Stomach smooth muscle (tissue), 2 donors: Measurements from ENCODE around the gene RDH11.

Source experiments
- H3K27ac ChIP-seq: one replicate; pipeline ENCODE4 v1.7.0; 2013; ENCODE audit warnings: mild to moderate bottlenecking, low read length, inconsistent platforms
- H3K27me3 ChIP-seq, 2 donors: one replicate each; pipeline ENCODE4 v1.7.0; 2013; ENCODE audit warnings: low read length in 2 of 2; ENCODE audit not compliant: insufficient read depth in 2 of 2, control insufficient read depth in 1 of 2
- H3K36me3 ChIP-seq, 2 donors: one replicate each; pipeline ENCODE4 v1.7.0; 2013; ENCODE audit warnings: low read length in 2 of 2; ENCODE audit not compliant: control insufficient read depth in 2 of 2, insufficient read depth in 2 of 2
- H3K4me1 ChIP-seq: one replicate; pipeline ENCODE4 v1.7.0; 2013; ENCODE audit warnings: low read length; ENCODE audit not compliant: control insufficient read depth, insufficient read depth
- H3K4me3 ChIP-seq, 2 donors: one replicate each; pipeline ENCODE4 v1.7.0; 2013; ENCODE audit warnings: low read length in 2 of 2
- H3K9ac ChIP-seq, 2 donors: one replicate each; pipeline ENCODE4 v1.7.0; 2013; ENCODE audit warnings: low read length in 2 of 2, mild to moderate bottlenecking in 1 of 2
- H3K9me3 ChIP-seq, 2 donors: one replicate each; pipeline ENCODE4 v1.7.0; 2013; ENCODE audit warnings: low read length in 2 of 2; ENCODE audit not compliant: control insufficient read depth in 2 of 2
- donor health status: healthy.
- donor health status: Pancreatic carcinoma.

The RDH11 gene

GRCh38 chr14:67650694-67651093, 44.9 kb downstream of the RDH11 start:
- Histone ChIP-seq H3K9me3 (no peaks in the 10 kb centered on the region), H3K9ac (no peak overlapping the region), H3K36me3 (peaks cover 40 to 45% of the 10 kb centered on the region in 2 donors), H3K4me3 (no peak overlapping the region), H3K4me1 (peaks cover 7% of the 10 kb centered on the region), H3K27me3 (no peaks in the 10 kb centered on the region), H3K27ac (no peak overlapping the region)

DNA sequence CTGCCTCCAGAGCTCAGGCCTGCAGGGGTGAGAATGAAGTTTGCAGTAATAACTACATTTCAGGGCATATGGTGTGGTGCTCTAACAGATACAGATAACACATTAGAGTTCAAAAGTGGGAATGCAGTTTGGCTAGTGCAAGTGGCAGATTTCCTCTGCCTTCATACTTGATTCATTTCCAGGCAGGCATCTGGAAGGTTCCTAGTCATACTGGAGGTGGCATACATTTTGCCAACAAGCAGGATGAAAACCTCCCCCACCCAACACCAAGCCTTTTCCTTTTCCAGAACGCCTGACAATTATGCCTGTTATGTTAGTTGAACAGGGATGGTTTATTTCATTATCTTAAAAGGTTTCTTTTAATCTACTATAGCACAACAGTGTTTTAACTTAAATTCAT, 45.4 kb downstream of the RDH11 start:
- peaks cover 40 to 48% of the 10 kb centered on the region in 2 donors for H3K36me3 ChIP-seq
- H3K27ac ChIP-seq = no peak overlapping the region
- peaks cover 12% of the 10 kb centered on the region for H3K4me1 ChIP-seq
- no peak overlapping the region for H3K4me3 ChIP-seq
- H3K9me3 ChIP-seq = no peaks in the 10 kb centered on the region
- no peaks in the 10 kb centered on the region for H3K27me3 ChIP-seq
- H3K9ac ChIP-seq = no peak overlapping the region

DNA sequence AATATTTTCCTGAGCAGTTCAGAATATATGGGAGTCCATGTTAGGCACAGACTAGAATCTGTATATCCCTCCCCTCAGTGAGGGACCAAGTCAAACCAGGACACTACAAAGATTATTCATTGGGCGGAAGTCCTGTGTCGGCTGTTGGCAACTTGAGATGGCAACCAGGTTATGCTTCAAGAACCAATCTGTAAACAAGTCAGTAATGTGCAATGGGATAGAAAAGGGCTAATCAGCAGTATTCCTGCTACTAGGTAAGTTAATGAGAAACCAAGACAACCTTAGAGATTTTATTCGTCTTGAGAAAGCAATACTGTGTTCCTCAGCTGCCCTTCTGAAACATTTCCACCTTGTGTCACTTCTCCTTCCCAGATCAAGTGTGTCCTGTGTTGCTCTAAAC, 49.4 kb downstream of the RDH11 start:
- H3K36me3 ChIP-seq = peaks cover 26 to 34% of the 10 kb centered on the region in 2 donors

GRCh38 chr14:67645414-67645813, 50.1 kb downstream of the RDH11 start:
- no peak overlapping the region for H3K27ac ChIP-seq
- H3K4me3 ChIP-seq = no peak overlapping the region
- H3K36me3 ChIP-seq = peaks cover 19 to 27% of the 10 kb centered on the region in 2 donors
- H3K4me1 ChIP-seq = peaks cover 8% of the 10 kb centered on the region
- no peaks in the 10 kb centered on the region for H3K27me3 ChIP-seq
- no peaks in the 10 kb centered on the region for H3K9me3 ChIP-seq
- no peak overlapping the region for H3K9ac ChIP-seq

More for the DNA sequence above, 49.4 kb downstream of the RDH11 start:
- Histone ChIP-seq H3K27me3 (no peaks in the 10 kb centered on the region), H3K4me1 (peaks cover 8% of the 10 kb centered on the region), H3K9ac (no peak overlapping the region), H3K9me3 (no peaks in the 10 kb centered on the region), H3K27ac (no peak overlapping the region), H3K4me3 (no peak overlapping the region)

DNA sequence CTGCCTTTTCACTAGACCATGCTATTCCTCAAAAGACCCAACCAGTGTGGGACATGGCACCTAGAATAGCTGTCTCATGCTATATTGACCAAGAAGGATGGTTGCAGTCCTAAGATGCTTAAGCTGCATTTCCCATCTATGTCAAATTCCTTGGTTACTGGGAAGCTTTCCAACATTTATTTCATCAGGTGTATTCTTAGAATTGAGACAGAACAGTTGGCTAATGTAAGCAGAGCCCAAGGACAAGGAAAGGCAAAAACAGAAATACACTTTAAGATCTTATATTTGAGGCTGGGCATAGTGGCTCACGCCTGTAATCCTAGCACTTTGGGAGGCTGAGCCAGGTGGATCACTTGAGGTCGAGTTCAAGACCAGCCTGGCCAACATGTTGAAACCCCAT, 51.1 kb downstream of the RDH11 start:
- H3K4me3 ChIP-seq = no peak overlapping the region
- H3K4me1 ChIP-seq = peaks cover 6% of the 10 kb centered on the region
- H3K27me3 ChIP-seq = no peaks in the 10 kb centered on the region
- H3K36me3 ChIP-seq = peaks cover 10 to 18% of the 10 kb centered on the region in 2 donors
- H3K27ac ChIP-seq = no peak overlapping the region
- no peak overlapping the region for H3K9ac ChIP-seq
- no peaks in the 10 kb centered on the region for H3K9me3 ChIP-seq

- Histone ChIP-seq H3K36me3 (peaks cover 3 to 11% of the 10 kb centered on the region in 2 donors), H3K27me3 (no peaks in the 10 kb centered on the region), H3K4me1 (peaks cover 6% of the 10 kb centered on the region), H3K27ac (no peak overlapping the region), H3K4me3 (no peak overlapping the region), H3K9me3 (no peaks in the 10 kb centered on the region), H3K9ac (no peak overlapping the region)
These were observed 51.9 kb downstream of the RDH11 start for GRCh38 chr14:67643713-67644112.

- no peaks in the 10 kb centered on the region for H3K9me3 ChIP-seq
- no peak overlapping the region for H3K9ac ChIP-seq
- H3K36me3 ChIP-seq = peaks cover under 1 to 10% of the 10 kb centered on the region in 2 donors
- no peak overlapping the region for H3K4me3 ChIP-seq
- H3K27ac ChIP-seq = no peak overlapping the region
- H3K27me3 ChIP-seq = no peaks in the 10 kb centered on the region
- H3K4me1 ChIP-seq = peaks cover 6% of the 10 kb centered on the region
These were observed 53.4 kb downstream of the RDH11 start for GRCh38 chr14:67641902-67642749.

DNA sequence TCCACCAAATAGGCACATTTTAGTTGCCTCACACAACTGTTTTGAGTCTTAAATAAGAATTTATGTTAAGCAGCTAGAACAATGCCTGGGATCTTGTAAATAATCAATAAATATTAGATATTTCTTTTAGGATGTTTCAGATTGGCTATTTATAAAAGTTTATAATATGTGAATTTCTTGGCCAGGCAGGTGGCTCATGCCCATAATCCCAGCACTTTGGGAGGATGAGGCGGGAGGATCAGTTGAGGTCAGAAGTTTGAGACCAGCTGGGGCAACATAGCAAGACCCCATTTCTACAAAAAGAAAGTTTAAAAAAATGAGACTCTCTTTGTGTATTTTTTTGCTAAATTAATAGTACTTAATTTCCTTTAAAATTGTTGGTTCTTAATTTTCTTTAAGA, 54.1 kb downstream of the RDH11 start:
- Histone ChIP-seq H3K4me3 (no peak overlapping the region), H3K9ac (no peak overlapping the region), H3K4me1 (peaks cover 6% of the 10 kb centered on the region), H3K9me3 (no peaks in the 10 kb centered on the region), H3K27ac (no peak overlapping the region), H3K27me3 (no peaks in the 10 kb centered on the region), H3K36me3 (peaks cover 0 to 10% of the 10 kb centered on the region in 2 donors)

- H3K9me3 ChIP-seq = no peaks in the 10 kb centered on the region
- H3K4me1 ChIP-seq = no peaks in the 10 kb centered on the region
- no peak overlapping the region for H3K9ac ChIP-seq
- H3K36me3 ChIP-seq = no peaks in the 10 kb centered on the region
- no peak overlapping the region for H3K27ac ChIP-seq
- no peak overlapping the region for H3K4me3 ChIP-seq
- H3K27me3 ChIP-seq = no peaks in the 10 kb centered on the region
These were observed 56.9 kb downstream of the RDH11 start for GRCh38 chr14:67638642-67639041.

DNA sequence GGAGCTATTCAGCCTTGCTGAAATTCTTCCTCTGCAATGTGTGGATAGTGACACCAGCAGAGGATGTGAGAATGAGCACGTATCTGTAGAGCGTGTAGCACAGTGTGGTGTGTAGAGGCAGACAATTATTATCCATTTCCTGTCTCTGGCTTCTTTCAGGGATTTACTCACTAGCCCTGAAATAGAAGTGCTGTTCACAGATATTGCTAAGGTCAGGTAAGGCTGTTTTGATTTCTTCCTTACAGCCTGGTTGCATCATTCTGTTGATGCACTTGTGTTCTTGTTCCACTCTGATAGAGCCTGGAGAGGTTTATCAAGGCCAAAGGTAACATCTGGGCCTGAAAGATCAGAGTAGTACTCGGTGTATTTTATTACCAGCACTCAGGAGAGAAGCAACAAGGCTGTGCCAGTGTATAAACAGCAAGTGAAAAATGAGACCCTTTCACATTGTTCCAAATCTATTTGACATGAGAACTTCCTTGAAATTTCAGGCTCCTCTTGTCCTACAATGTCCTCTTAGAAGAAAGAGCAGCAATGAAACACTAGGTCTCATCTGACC, 59.1 kb downstream of the RDH11 start:
- H3K27ac ChIP-seq = no peak overlapping the region

More for the DNA sequence above, 59.1 kb downstream of the RDH11 start:
- no peak overlapping the region for H3K9ac ChIP-seq
- no peaks in the 10 kb centered on the region for H3K4me1 ChIP-seq
- H3K36me3 ChIP-seq = no peaks in the 10 kb centered on the region
- H3K27me3 ChIP-seq = no peaks in the 10 kb centered on the region
- H3K9me3 ChIP-seq = no peaks in the 10 kb centered on the region
- no peak overlapping the region for H3K4me3 ChIP-seq
